22Rv1 (cell line): ENCODE measurements around the gene MRPL12.

Experiments
- H3K27ac ChIP-seq: fragments of 450-650 bp; 2 replicates; pipeline ENCODE4 v1.5.1; 2017
- ZFX ChIP-seq: fragments of 450-650 bp; IDR thresholded peaks from 2 replicates; pipeline ENCODE4 v1.6.1; 2017; ENCODE audit warnings: antibody characterized with exemption, borderline replicate concordance
- TF ChIP-seq, protein P1 (sequence below): fragments of 450-650 bp; IDR thresholded peaks from 2 replicates; pipeline ENCODE4 v1.5.1; 2017; ENCODE audit warnings: mild to moderate bottlenecking

Gene MRPL12

DNA sequence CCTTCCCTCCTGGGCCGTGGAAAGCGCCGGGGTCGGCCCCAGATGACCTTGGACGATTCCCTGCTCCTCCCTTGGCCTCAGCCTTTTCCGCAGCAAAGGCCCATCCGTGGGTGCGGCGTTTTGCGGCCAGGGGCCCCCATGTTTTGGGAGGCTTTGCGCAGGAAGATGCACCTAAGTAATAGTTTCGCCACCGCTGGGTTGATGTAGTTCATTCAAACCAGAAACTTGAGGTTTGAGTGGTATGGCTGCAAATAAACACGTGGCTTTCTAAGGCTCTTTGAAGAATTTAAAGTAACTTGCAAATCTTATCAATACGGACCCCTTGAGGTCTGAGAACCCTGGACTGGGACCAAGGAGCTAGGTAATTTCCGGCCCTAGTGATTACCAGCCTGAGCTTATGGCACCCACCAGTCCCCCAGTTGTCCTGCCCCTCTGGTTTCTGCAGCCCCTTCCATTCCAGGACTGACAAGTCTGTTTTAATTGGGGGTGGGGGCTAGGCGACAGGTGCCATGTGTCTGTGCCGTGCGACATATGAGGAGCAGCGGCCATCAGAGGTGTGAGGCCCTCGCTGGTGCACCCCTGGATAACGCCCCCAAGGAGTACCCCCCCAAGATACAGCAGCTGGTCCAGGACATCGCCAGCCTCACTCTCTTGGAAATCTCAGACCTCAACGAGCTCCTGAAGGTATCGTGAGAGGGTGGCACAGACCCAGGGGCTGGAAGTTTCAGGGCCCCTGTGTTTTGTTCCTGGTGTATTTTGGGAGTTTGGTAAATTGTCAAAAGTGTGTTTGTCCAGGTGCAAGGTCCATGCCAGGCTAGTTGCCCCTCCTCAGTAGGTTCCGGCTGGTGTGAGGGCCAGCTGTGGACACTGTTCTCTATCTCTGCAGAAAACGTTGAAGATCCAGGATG is 834 bp downstream of the MRPL12 start:
- no peak for TF ChIP-seq ZFX
- TF ChIP-seq, protein P1, sequence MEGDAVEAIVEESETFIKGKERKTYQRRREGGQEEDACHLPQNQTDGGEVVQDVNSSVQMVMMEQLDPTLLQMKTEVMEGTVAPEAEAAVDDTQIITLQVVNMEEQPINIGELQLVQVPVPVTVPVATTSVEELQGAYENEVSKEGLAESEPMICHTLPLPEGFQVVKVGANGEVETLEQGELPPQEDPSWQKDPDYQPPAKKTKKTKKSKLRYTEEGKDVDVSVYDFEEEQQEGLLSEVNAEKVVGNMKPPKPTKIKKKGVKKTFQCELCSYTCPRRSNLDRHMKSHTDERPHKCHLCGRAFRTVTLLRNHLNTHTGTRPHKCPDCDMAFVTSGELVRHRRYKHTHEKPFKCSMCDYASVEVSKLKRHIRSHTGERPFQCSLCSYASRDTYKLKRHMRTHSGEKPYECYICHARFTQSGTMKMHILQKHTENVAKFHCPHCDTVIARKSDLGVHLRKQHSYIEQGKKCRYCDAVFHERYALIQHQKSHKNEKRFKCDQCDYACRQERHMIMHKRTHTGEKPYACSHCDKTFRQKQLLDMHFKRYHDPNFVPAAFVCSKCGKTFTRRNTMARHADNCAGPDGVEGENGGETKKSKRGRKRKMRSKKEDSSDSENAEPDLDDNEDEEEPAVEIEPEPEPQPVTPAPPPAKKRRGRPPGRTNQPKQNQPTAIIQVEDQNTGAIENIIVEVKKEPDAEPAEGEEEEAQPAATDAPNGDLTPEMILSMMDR = no peak

DNA sequence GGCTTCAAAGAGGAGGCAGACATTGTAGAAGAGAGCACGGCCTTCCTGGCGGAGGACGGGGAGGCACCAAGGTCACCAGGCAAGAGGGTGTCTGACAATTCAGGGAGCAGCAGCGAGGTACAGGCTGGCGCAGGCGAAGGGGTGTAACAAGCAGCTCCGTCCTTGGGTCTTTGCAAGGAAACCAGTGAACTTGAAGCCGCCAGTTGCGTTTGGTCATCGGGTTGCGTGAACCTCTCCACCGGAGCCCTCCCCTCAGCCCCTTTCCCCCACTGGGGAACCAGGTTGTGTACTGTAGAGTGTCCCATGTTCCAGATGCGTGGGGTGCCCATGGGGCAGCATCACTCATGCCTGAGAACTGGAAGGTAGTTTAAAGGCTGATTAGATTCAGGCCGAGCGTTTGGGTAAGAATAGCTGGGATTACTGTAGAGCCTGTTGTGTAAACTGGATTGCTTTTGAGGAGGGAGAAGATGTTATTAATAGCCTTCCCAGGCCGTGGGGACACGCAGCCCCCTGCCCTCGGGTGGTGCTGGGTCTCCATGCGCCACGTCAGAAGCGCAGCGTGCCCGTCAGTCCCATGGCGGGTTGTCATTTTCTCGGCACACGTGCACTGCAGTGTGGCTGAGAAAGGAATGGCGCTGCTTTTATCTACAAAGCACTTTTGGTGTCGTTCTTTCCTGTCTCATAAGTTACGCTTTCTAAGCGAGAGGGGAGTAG is 2.5 kb downstream of the MRPL12 start:
- H3K27ac ChIP-seq = no peak overlapping the region
- TF ChIP-seq, protein P1 = no peak
- no peak for TF ChIP-seq ZFX

More for the DNA sequence above, 834 bp downstream of the MRPL12 start:
- H3K27ac ChIP-seq = peak overlapping the region; percentile 90

GRCh38 chr17:81706232-81706611 is 3.1 kb downstream of the MRPL12 start:
- TF ChIP-seq ZFX = no peak
- TF ChIP-seq, protein P1 = no peak
- no peak overlapping the region for H3K27ac ChIP-seq

GRCh38 chr17:81706757-81707624 is 3.8 kb downstream of the MRPL12 start:
- no peak overlapping the region for H3K27ac ChIP-seq

GRCh38 chr17:81707725-81708646 is 4.8 kb downstream of the MRPL12 start:
- peak overlapping the region; percentile 97 for H3K27ac ChIP-seq
- TF ChIP-seq, protein P1 = no peak
- no peak for TF ChIP-seq ZFX

More at GRCh38 chr17:81706757-81707624, 3.8 kb downstream of the MRPL12 start:
- TF ChIP-seq, protein P1 = no peak
- TF ChIP-seq ZFX = no peak

DNA sequence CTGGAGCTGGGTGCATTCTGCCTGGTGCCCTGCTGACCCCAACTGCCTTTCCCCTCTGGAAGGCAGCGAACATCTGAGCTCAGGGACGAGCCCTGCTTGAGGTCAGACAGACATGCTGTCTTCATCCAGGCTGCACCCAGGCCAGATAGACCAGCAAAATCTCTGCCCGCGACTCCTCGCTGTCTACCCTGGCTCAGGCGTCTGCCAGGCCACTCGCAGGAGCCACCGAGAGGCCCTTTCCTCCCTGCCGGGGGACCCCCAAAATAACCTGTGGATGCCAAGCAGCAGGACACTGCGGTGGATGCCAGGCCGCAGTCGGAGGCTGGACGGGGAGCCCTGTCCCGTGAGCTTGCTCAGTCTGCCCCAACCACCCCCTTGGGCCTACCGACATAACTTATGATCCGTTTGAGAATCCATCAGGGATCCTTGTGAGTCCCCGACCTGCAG is 5.6 kb downstream of the MRPL12 start:
- TF ChIP-seq ZFX = no peak
- TF ChIP-seq, protein P1 = no peak
- H3K27ac ChIP-seq = peak overlapping the region; percentile 97
